Astrocyte of the hippocampus (primary cell): Measurements from ENCODE around the gene KRT81.

Experiments used
- DNase-seq: peaks from one replicate; pipeline ENCODE4 v3.0.0; 2011; ENCODE audit warnings: low read depth, low spot score

KRT81 gene

DNA sequence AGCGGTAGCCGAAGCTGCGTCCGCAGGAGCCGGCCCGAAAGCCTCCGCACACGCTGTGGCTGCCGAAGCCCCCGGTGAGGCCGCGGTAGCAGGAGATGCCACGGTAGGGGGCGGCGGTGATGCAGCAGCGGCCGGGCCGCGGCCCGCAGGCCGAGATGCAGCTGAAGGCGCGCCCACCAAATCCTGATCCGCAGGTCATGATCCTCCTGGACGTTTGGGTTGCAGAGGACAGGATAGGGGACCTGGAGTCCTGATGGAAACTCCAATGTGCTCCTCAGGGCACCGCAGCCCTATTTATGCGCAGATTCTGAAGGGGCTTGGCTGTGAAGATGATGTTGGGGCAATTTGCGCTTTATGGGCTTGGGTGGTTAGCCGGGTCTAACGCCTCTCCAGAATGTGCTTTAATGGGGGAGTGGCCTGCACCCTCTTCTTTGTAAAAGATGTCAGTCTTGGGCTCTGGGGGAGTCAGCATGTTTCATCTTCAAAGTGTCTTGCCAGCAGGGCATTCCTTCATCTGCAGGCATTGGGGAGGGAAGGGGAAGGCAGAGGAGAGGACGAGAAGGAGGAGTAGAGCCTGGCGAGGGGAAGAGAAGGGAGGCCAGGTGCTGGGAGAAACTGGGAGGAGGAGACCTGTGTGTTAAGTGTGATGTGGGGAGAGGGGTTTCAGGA is at the start of gene KRT81:
Gene KRT81 (minus strand): TSS at position 268 of the 669 bp plus-strand sequence. CDS start 69 bp downstream, at position 199.
- no peak for DNase-seq

DNA sequence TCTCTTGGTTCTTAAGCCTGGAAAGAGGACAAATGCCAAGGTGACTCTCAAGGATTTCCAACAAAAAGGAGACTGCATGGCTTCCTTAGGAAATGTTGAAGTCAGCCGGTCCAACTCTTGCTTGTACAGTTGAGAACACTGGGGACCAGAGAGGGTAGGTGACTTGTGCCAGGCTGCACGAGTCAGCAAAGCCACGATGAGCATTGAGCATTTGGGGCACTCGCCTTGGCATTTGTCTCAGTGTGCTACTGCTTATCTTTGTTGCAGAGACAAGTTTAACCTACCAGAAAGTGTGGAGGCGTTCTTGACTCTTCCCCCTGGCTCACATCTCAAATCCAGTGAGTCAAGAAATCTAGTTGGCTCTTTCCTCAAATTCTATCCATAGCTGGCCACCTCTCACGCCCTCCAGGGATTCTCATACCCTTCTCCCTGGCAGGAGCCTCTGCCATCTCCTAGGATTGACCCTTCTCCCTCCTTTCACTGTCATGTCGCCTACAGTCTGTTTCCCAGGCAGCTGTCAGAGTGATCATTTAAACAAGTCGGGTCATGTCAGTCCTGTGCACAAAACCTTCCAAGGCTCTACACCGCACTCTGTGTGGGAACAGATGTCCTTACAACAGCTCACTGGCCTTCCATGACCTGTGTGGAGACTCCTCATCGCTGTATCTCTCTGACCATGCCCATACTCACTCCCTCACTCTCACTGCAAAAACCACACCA is 47.1 kb upstream of the KRT81 start:
- no peak for DNase-seq

DNA sequence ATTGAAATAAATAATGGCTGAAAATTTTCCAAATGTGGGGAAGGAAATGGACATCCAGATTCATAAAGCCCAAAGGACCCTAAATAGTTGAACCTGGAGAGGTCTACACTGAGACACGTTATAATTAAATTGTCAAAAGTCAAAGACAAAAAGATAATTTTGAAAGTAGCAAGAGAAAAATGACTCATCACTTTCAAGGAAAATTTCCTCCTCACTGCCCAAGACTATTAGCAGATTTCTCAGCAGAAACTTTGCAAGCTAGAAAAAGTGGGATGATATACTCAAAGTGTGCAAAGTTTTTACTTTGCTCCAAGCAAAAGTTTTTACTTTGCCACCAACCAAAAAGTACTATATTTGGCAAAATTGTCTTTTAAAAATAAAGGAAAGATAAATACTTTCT is 45.7 kb upstream of the KRT81 start:
- DNase-seq, result no peak

GRCh38 chr12:52336641-52337040 is 45.3 kb upstream of the KRT81 start:
- DNase-seq, result no peak

DNA sequence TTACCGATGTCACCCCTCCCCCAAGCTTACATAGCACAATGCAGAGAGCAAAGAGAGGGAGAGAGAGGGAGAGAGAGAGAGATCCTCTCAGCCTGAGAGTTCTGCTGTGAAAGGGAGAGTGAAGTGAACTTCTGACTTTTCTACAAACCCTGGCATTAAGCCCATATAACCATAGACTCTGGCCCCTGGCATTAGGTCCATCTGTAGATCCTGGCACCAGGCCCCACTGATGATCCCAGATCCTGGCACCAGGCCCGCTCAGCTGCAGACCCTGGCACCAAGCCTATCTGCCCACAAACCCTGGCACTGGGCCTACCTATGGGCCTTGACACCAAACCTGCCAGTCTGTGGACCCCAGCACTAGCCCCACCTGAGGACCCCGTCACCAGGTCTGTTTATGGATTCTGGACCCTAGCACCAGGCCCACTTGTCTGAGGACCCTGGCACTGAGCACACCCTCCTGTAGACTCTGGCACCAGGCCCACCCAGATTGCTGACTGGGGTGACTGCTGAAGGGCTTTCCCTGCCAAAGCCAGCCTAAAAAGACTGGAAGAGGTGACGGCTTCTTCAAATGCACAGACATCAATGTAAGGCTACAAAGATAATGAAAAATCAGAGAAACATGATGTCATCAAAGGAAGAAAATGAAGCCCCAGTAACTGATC is 44.4 kb upstream of the KRT81 start:
- no peak for DNase-seq

DNA sequence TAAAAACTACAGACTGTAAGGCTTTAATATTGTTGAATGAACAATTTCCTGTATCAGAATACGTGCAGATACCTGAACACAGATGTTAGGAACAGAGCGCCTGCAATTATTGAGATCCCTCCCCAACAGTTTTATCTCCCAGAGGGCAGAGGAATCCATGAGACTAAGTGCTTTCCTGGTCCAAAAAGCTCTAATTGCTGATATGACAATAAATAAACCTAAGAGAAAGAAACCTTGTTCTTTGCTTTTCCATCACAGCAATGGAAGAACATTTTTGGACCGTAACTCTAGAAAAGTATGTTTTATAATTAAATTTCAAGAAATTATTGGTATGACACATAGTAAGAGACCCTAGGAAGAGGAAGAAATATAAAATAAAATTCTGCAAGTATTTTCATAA is 42.9 kb upstream of the KRT81 start:
- DNase-seq, result no peak

- DNase-seq, result no peak
Measured at GRCh38 chr12:52333321-52333720, 42.0 kb upstream of the KRT81 start.

DNA sequence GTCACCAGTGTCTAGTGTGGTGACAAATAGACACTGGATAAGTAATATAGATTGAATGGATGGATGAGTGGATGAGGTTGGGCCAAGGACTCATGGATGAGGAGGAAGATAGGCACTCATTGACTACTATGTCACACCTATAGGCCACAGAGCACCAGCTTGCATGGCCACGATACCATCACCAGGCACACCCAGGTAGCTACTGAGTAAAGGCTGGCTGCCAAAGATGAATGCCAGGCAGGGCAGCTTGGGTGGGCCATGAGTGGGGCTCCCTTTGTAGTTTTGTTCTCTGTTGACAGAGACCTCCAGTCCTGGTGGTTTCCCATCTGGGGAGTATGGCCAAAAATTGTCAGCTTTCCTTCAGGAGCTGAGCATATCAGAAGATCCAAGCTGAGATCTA is 41.0 kb upstream of the KRT81 start:
- DNase-seq, result no peak

DNA sequence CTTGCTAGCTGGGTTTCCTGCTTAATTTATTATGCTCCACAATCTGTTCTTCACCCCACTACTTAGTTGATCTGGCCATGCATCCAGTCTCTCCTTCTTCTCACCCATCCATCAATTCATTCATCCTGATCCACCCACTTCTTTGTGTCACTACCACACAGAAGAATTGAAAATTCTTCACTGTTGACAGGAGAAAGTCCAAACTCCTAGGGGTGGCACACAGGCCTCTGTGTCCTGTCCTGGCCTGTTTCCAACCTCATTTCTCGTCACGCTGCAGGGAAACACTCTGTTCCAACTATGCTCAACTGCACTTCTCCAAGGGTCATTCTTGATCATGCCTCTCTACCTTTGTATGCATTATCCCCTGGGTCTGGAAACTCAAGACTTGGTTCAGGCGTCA is 40.5 kb upstream of the KRT81 start:
- no peak for DNase-seq

DNA sequence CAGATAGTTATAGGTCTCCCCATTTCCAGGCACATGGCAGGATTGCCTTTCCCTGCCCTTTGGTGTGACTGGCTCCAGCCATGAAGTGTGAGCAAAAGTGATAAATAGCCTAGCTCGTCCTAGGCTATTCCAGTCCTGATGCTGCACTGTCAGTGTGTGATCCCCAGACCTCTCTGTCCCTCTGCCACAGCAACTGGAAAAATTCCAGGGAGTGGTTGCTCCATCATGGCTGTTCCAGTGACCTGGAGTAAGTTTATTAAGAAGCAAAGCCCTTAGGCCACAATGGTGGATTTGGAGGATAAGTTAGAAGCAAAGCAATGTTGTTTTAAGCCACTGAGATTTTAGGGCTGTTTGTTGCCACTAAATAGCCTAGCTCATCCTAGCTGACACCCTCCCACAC is 39.7 kb upstream of the KRT81 start:
- no peak for DNase-seq

GRCh38 chr12:52327830-52328500 is 36.6 kb upstream of the KRT81 start:
- DNase-seq, result no peak

GRCh38 chr12:52327052-52327829 is 35.9 kb upstream of the KRT81 start:
- peak; percentile 94 for DNase-seq

- DNase-seq, result no peak
Measured at GRCh38 chr12:52324153-52324444, 32.8 kb upstream of the KRT81 start.

DNA sequence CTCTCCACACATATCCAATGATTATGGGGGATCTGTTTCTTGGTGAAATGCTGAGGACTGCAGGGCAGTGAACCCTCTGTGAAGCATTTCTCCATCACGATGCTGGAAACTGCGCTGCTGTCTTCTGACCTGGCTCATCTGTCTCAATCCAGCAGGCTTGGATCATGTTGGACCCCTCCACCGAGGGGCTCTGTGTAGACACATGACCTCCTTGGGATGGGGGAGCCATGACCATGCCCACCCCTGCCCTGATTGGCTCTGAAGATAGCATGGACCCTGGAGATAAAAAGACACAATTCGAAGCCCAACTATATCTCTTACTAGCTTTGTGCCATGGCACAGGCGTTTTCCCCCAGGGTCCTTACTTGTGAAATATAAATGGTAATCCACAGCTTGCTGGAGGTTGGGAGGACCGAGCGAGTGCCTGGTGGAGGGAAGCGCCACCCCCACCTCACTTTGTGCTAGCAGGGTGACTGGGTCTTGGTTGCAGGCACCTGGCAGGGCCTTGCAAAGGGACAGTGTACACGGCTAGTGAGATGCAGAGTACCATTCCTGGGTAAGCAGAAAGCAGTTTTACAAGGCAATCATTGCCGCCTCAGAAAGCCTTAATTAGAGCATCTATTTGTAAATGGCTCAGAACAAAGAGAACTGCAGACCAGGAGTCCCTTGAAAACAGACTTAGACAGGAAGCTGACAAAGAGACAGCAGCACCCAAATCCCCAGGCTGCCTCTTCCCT is 32.2 kb upstream of the KRT81 start:
- no peak for DNase-seq

DNA sequence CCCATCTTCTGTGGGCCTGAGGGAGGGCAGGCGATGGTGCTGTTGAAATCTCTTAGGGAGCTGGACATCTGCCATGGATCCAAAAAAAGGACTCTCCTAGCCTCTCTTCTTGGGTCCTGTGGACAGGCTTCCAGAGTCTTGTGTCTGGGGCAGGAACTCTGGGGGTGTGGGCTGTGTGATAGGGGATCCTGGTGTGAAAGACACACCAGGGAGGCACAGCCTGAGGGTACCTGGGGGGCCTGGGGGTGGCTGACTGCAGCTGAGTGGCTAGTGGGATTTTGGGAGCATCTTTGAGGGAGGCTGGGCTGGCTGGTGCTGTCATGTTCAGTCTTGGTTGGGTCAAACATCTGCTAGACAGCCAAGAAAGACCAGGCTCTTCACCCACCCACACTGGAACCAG is 31.7 kb upstream of the KRT81 start:
- no peak for DNase-seq

GRCh38 chr12:52322069-52322468 is 30.7 kb upstream of the KRT81 start:
- DNase-seq, result no peak

DNA sequence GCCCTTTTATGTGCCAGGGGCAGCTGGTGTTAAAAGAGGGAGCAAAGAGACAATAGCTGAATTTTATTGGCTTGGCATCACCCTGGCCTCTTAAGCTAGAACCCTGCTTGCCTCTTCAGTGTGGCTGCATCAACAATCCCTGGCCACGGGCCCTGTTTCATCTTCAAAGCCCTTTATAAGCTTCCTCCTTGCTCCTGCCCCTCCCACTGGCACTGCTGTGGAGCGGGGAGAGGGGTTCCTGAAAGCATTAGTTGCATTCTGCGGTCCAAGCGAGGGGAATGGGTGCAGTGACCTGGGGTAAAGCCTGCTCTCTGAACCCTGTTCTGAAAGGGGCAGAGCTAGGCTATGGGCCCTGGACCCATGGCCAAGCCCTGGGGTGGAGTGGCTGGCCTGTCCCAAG is 30.1 kb upstream of the KRT81 start:
- DNase-seq, result peak; percentile 13

DNA sequence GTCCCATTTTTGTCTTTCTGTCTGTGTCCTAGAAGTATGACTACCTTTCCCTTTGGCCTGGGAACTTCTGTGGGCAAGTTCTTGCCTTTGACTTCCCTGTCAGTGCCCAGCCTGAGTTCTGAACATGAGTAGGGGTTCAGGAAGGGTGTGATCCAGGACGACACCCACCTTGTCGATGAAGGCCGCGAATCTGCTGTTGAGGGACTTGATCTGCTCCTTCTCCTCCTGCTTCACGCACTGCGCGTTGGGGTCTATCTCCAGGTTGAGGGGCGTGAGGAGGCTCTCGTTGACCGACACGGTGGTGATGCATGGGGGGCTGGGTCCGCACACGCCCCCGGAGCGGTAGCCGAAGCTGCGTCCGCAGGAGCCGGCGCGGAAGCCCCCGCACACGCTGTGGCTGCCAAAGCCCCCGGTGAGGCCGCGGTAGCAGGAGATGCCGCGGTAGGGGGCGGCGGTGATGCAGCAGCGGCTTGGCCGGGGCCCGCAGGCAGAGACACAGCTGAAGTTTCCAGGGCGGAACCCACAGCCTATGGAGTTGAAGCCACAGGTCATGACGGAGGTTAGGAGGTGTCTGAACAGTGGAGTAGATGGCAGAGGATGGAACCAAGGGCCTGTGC is 29.6 kb upstream of the KRT81 start, which contains the start of gene KRT83:
Gene KRT83 (minus strand): TSS at position 615 of the 617 bp plus-strand sequence. CDS start 63 bp downstream, at position 552.
- no peak for DNase-seq

DNA sequence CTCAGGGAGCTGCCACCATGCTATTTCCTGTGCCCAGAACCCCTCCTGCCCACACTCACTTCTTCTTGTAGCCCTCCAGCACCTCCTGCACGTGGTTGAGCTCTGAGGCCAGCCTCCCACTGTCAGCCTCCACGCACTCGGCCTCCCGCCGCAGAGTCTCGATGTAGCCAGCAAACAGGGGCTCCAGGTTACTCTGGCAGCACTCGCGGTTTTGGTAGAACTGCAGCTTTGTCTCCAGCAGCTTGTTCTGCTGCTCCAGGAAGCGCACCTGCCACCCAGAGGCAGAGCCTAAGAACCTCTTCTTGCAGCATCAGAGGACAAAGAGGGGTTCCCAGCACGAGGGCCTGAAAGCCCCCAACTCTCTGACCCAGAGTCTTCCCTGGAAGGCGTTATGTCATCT is 27.8 kb upstream of the KRT81 start:
- DNase-seq, result no peak

DNA sequence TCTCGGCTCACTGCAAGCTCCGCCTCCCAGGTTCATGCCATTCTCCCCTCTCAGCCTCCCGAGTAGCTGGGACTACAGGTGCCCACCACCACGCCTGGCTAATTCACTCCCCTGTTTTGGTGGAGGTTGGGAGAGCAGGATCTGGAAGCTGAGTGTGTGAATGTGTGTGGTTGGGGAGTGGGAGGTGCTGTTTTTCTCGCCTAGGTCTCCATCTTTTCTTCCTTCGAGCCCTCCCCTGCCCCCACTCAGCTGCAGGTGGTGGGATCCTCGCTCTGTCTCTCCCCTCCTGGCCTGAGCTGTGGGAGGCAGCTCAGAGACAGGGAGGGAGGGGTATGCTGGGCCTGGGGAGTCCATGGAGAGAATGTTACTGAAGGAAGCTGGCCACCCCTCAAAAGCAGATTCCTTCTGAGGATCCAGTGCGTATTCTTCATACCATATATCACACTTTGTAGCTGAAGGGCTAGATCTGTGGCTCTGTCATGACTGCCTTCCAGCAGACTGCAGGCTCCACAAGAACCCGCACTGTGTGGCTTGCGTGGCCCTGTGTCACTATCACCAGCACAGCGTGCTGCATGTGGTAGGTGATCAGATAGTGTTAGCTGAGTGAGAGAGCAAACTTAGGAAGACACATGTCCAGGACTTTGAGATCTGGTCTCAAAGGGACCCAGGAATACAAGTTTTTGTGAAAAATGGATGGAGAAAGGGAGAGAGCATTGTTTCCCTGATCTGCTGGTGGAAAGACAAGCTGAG is 27.1 kb upstream of the KRT81 start:
- DNase-seq, result no peak
